ENCODE results near the gene RAPGEF3. TPM values are rescaled to one million over a fixed set of nuclear protein-coding genes. Genes with fewer than 3 reads are reported as not detected.

The RAPGEF3 gene
- total and polyA plus RNA-seq, 2 of the 8 experiments (the other 6 are each of a cell fraction or from before 2014, with no cell fraction given) = 5.0 to 9.4 TPM

GRCh38 chr12:47748507-47748828 is 10.2 kb downstream of the RAPGEF3 start:
- no peak overlapping the region for H3K4ac ChIP-seq (replicated peaks; ENCODE audit: insufficient read length, low read depth, low read length)
- H2BK15ac ChIP-seq (ENCODE audit: low read length) = no peak overlapping the region
- H3K23me2 ChIP-seq (ENCODE audit: low read depth, low read length) = no peaks in the 10 kb centered on the region; the same call in 1 of the 2 replicates
- H4K8ac ChIP-seq (ENCODE audit: extremely low read depth, insufficient read depth, low read length) = no peak overlapping the region
- H2AFZ ChIP-seq (ENCODE audit: low read length) = no peak overlapping the region
- TF ChIP-seq SP1 (IDR thresholded peaks at IDR 0.05; ENCODE audit: low read depth, low read length) (no peak), SRF (IDR thresholded peaks at IDR 0.05; ENCODE audit: low read depth, low read length) (no peak), KDM1A (IDR thresholded peaks at IDR 0.05; ENCODE audit: borderline replicate concordance, low read length) (no peak), SIN3A (conservative IDR thresholded peaks at IDR 0.05 in 1 of 2, IDR thresholded peaks at IDR 0.05 in 1 of 2; ENCODE audit: low read depth in 1 of 2, low read length in 2 of 2) (no peak), TBP (IDR thresholded peaks at IDR 0.05; ENCODE audit: low read depth, low read length) (no peak), CHD2 (IDR thresholded peaks at IDR 0.05; ENCODE audit: low read length) (no peak), TAF1 (IDR thresholded peaks at IDR 0.05; ENCODE audit: low read depth, low read length) (no peak)
- TF ChIP-seq, protein P1, sequence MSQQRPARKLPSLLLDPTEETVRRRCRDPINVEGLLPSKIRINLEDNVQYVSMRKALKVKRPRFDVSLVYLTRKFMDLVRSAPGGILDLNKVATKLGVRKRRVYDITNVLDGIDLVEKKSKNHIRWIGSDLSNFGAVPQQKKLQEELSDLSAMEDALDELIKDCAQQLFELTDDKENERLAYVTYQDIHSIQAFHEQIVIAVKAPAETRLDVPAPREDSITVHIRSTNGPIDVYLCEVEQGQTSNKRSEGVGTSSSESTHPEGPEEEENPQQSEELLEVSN (IDR thresholded peaks at IDR 0.05) = no peak
- TF ChIP-seq, protein P2, sequence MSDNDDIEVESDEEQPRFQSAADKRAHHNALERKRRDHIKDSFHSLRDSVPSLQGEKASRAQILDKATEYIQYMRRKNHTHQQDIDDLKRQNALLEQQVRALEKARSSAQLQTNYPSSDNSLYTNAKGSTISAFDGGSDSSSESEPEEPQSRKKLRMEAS (IDR thresholded peaks at IDR 0.05) = no peak
- TF ChIP-seq, protein P3, sequence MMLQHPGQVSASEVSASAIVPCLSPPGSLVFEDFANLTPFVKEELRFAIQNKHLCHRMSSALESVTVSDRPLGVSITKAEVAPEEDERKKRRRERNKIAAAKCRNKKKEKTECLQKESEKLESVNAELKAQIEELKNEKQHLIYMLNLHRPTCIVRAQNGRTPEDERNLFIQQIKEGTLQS (IDR thresholded peaks at IDR 0.05; ENCODE audit: insufficient read depth, low read depth, low read length) = no peak
- H4K91ac ChIP-seq (replicated peaks; ENCODE audit: insufficient read length, low read length) = no peak overlapping the region
- H3K4me1 ChIP-seq (replicated peaks in 1 of 4; ENCODE audit: control insufficient read depth in 3 of 4, insufficient read depth in 4 of 4, low read length in 3 of 4) = peaks cover 4 to 11% (median 5%) of the 10 kb centered on the region in 4 experiments
- DNase-seq (ENCODE audit: low read depth in 1 of 2, low spot score in 2 of 2) = no peak
- no peaks in the 10 kb centered on the region for H3K79me2 ChIP-seq (ENCODE audit: control insufficient read depth in 1 of 2, insufficient read depth in 2 of 2, low read length in 2 of 2)
- H3K27me3 ChIP-seq (replicated peaks in 1 of 4; ENCODE audit: control insufficient read depth in 3 of 4, extremely low read depth in 1 of 4, insufficient read depth in 3 of 4, low read length in 3 of 4) = no peaks in the 10 kb centered on the region
- FAIRE-seq = no peak
- H3K9me3 ChIP-seq (ENCODE audit: insufficient read depth in 2 of 2, low read depth in 1 of 2, low read length in 1 of 2) = no peaks in the 10 kb centered on the region
- no peak overlapping the region for H2BK12ac ChIP-seq (ENCODE audit: low read depth, low read length)
- no peak overlapping the region for H3K27ac ChIP-seq (ENCODE audit: low read depth, low read length)
- H2BK5ac ChIP-seq (ENCODE audit: low read depth, low read length) = no peak overlapping the region
- H3K56ac ChIP-seq (replicated peaks; ENCODE audit: insufficient read length, low read depth, low read length) = no peak overlapping the region
- H4K20me1 ChIP-seq (replicated peaks in 1 of 2; ENCODE audit: control insufficient read depth in 1 of 2, insufficient read depth in 2 of 2, low read length in 2 of 2) = no peaks in the 10 kb centered on the region
- CTCF ChIA-PET (ENCODE audit: partially characterized antibody) = interaction anchor here (1.7 to 64.6 kb wide), 5 partner anchors 3 to 33 kb away, joined by 7 to 2442 read pairs (median 892); partner anchors contain the start of genes ENDOU, RAPGEF3 and SLC48A1
- H2BK20ac ChIP-seq (ENCODE audit: low read length) = no peak overlapping the region
- H3K4me2 ChIP-seq (ENCODE audit: insufficient read depth in 1 of 2, low read depth in 2 of 2, low read length in 2 of 2) = no peak overlapping the region
- no peak overlapping the region for H2BK120ac ChIP-seq (replicated peaks; ENCODE audit: low read depth, low read length)
- H3K36me3 ChIP-seq (ENCODE audit: control insufficient read depth in 2 of 4, insufficient read depth in 4 of 4, low read length in 3 of 4) = no peaks in the 10 kb centered on the region
- POLR2A ChIA-PET (ENCODE audit: partially characterized antibody) = interaction anchor here (1.5 to 3.2 kb wide), 2 partner anchors 9 to 27 kb away, joined by 3 to 10 read pairs; partner anchors contain the start of gene RAPGEF3
- no peak overlapping the region for H3K14ac ChIP-seq (ENCODE audit: insufficient read length)
- no peak overlapping the region for H3K4me3 ChIP-seq (ENCODE audit: extremely low read depth in 1 of 4, insufficient read depth in 2 of 4, low read depth in 3 of 4, low read length in 4 of 4)
- H2AK5ac ChIP-seq (ENCODE audit: low read depth, low read length) = no peak overlapping the region
- no peak overlapping the region for H3K9ac ChIP-seq (replicated peaks in 1 of 4; ENCODE audit: extremely low read depth in 1 of 4, low read depth in 3 of 4, low read length in 3 of 4)
- no peak overlapping the region for H4K5ac ChIP-seq (ENCODE audit: insufficient read length, low read depth, low read length)
- H3K79me1 ChIP-seq (ENCODE audit: low read depth, low read length) = no peaks in the 10 kb centered on the region
- WGBS, 2 experiments (ENCODE audit: extremely low coverage in 1 of 2, insufficient coverage in 1 of 2, insufficient read length in 1 of 2, insufficient replicate concordance in 2 of 2, low coverage in 1 of 2, low lambda C conversion rate in 2 of 2, missing lambda C conversion rate in 1 of 2) = 100% methylated on average over 1 of the region's 1 CpG; no CpG with 5 or more reads in 1 of the 2 experiments
- H3K18ac ChIP-seq (ENCODE audit: extremely low read depth, low read length) = no peak overlapping the region
- H3K23ac ChIP-seq (ENCODE audit: insufficient read length) = no peak overlapping the region

All from H1 (cell line).